ENCODE measurements around the gene SAMD9. TPM values are rescaled to one million over a fixed set of nuclear protein-coding genes. Genes with fewer than 3 reads are reported as not detected.

The SAMD9 gene
- 15.0 and 15.6 TPM in 2 replicates for total RNA-seq
- long read RNA-seq, full-length matches to known transcripts: 62 of 72 reads
- long read RNA-seq, partial matches to known transcripts: 0 of 72 reads
- long read RNA-seq, other reads (novel, unspliced or antisense): 10 of 72 reads

DNA sequence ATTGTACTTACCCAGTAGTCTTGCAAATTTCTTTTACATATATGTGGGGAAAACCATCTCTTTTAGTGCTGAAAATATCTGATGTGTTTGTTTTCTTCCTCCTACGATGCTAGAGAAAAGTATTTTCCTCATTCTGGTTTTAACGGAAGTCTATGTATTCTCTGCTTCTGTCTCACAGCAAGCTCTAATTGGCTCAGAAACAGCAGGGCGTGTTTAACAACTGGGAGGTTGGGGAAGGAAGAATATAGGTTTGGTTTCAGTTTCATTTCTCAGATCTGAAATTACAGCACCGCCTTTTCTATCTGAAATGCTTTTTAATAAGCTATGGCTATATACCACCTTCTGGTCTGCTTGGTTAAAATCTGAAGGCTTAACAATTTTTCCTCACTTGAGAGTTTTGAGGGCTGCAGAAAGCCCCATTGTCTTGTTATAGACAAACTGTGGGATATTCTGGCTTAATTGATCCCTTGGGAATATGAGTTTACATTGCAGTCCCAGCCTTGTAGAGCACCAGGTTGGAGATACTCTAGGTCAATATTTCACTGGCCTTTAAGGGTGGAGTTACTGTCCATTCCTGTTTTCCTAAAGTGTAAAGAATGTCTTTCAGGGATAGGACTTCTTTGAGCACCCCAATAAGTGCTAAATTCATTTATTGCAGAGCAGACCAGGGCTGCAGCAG, at the start of gene SAMD9:
SAMD9 (minus strand) TSS at position 128 of the 679 bp plus-strand sequence. CDS start 11,882 bp downstream, outside the sequence.
- Mint-ChIP-seq H3K9me3 (ENCODE audit: unreplicated experiment) (peaks cover 5% of the 10 kb centered on the region), H3K4me1 (ENCODE audit: unreplicated experiment) (peaks cover 56% of the 10 kb centered on the region), H3K4me3 (ENCODE audit: unreplicated experiment) (peak within 1 kb of the TSS; percentile 78), H3K27me3 (ENCODE audit: unreplicated experiment) (no peaks in the 10 kb centered on the region), H3K27ac (ENCODE audit: unreplicated experiment) (peak within 1 kb of the TSS; percentile 89), H3K36me3 (ENCODE audit: unreplicated experiment) (peaks cover 17% of the 10 kb centered on the region)
- TF ChIP-seq, protein P1, sequence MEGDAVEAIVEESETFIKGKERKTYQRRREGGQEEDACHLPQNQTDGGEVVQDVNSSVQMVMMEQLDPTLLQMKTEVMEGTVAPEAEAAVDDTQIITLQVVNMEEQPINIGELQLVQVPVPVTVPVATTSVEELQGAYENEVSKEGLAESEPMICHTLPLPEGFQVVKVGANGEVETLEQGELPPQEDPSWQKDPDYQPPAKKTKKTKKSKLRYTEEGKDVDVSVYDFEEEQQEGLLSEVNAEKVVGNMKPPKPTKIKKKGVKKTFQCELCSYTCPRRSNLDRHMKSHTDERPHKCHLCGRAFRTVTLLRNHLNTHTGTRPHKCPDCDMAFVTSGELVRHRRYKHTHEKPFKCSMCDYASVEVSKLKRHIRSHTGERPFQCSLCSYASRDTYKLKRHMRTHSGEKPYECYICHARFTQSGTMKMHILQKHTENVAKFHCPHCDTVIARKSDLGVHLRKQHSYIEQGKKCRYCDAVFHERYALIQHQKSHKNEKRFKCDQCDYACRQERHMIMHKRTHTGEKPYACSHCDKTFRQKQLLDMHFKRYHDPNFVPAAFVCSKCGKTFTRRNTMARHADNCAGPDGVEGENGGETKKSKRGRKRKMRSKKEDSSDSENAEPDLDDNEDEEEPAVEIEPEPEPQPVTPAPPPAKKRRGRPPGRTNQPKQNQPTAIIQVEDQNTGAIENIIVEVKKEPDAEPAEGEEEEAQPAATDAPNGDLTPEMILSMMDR (IDR thresholded peaks at IDR 0.05): no peak
- DNase-seq (ENCODE audit: extremely low spot score, unreplicated experiment): no peak

DNA sequence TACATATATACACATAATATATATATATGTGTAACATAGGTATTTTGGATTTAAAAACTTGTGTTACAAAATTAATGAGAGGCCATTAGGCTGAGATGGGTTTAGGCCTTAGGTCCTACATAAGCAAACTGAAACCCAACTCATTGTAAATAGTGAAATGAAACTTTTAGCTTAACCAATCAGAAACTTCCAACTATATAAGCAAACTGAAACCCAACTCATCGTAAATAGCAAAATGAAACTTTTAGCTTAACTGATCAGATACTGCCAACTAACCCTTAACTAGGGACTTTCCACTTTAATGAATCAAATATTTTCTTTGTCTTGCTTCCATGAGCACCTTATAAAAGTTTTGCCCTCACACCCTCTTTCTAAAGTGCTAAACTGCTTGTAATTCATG, 47.7 kb upstream of the SAMD9 start:
- peaks cover 11% of the 10 kb centered on the region for H3K9me3 Mint-ChIP-seq (ENCODE audit: unreplicated experiment)
- TF ChIP-seq, protein P1 (IDR thresholded peaks at IDR 0.05): no peak
- H3K27ac Mint-ChIP-seq (ENCODE audit: unreplicated experiment): no peak overlapping the region
- H3K27me3 Mint-ChIP-seq (ENCODE audit: unreplicated experiment): peaks cover 44% of the 10 kb centered on the region
- DNase-seq (ENCODE audit: extremely low spot score, unreplicated experiment): no peak
- no peaks in the 10 kb centered on the region for H3K4me1 Mint-ChIP-seq (ENCODE audit: unreplicated experiment)
- H3K4me3 Mint-ChIP-seq (ENCODE audit: unreplicated experiment): no peak overlapping the region
- H3K36me3 Mint-ChIP-seq (ENCODE audit: unreplicated experiment): no peaks in the 10 kb centered on the region

DNA sequence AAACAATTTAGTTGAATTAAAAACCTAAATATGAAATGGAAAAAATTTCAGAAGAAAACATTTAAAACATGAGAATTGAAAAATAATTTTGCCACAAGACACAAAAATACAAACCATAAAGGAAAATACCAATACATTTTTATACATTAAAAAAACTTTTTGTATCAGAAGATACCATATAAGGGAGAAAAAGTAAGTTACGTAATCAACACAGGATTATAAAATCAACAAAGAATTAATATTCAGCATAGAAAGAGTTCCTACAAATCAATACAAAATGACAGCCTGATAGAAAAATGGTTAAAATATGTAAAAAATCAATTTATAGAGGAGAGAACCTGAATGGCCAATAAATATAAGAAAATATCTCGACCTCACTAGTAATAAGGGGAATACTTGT, 47.0 kb upstream of the SAMD9 start:
- TF ChIP-seq, protein P1 (IDR thresholded peaks at IDR 0.05): no peak

DNA sequence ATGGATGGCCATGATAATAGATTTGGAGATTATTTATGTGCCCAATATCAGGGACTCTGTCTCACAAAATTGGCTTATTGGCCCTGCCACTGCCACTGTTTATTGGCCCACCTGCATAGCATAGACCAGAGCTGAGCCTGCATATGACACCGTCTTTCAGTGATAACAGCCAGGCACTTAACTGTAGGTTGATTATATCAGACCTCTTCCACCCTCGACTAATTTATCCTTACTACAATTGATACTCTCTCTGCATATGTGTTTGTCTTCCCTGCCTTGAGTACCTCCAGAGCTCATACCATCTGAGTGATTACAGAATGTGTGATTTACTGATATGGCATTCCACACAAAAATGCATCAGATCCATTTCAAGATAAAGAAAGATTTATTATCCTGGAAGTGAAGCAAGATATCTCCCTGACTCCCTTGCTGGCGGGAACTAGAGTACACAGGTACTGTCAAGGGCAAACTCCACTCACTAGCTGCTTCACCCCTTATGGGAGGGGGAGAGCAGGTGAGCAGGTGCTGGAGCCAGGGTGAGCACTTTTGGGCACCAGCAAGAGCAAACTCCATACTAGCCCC, 43.5 kb upstream of the SAMD9 start:
- DNase-seq (ENCODE audit: extremely low spot score, unreplicated experiment): no peak
- H3K36me3 Mint-ChIP-seq (ENCODE audit: unreplicated experiment): no peaks in the 10 kb centered on the region
- no peaks in the 10 kb centered on the region for H3K9me3 Mint-ChIP-seq (ENCODE audit: unreplicated experiment)
- TF ChIP-seq, protein P1 (IDR thresholded peaks at IDR 0.05): no peak
- no peaks in the 10 kb centered on the region for H3K4me1 Mint-ChIP-seq (ENCODE audit: unreplicated experiment)
- no peak overlapping the region for H3K27ac Mint-ChIP-seq (ENCODE audit: unreplicated experiment)
- peaks cover 21% of the 10 kb centered on the region for H3K27me3 Mint-ChIP-seq (ENCODE audit: unreplicated experiment)
- H3K4me3 Mint-ChIP-seq (ENCODE audit: unreplicated experiment): no peak overlapping the region

More for the DNA sequence above, 47.0 kb upstream of the SAMD9 start:
- Mint-ChIP-seq H3K27ac (ENCODE audit: unreplicated experiment) (no peak overlapping the region), H3K4me1 (ENCODE audit: unreplicated experiment) (no peaks in the 10 kb centered on the region), H3K4me3 (ENCODE audit: unreplicated experiment) (no peak overlapping the region), H3K27me3 (ENCODE audit: unreplicated experiment) (peaks cover 44% of the 10 kb centered on the region), H3K9me3 (ENCODE audit: unreplicated experiment) (peaks cover 11% of the 10 kb centered on the region), H3K36me3 (ENCODE audit: unreplicated experiment) (no peaks in the 10 kb centered on the region)
- no peak for DNase-seq (ENCODE audit: extremely low spot score, unreplicated experiment)

DNA sequence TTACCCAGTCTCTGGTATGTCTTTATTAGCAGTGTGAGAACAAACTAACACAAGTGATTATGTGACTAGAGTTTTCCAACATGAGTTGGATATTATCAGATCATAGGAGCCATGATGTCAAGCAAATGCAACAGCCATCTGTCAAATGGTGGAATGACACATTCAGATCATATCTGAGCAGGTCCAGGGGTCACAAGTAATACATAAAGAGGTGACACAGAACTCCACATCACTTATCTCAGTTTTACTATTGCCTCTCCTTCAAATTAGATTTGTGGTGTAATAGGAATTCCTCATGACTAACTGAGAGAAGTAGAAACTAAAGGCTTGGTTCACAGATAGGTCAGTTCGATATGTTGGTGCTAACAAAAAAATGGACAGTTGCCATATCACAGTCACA, 42.6 kb upstream of the SAMD9 start:
- no peak for DNase-seq (ENCODE audit: extremely low spot score, unreplicated experiment)
- no peaks in the 10 kb centered on the region for H3K36me3 Mint-ChIP-seq (ENCODE audit: unreplicated experiment)
- peaks cover 3% of the 10 kb centered on the region for H3K9me3 Mint-ChIP-seq (ENCODE audit: unreplicated experiment)
- no peak overlapping the region for H3K4me3 Mint-ChIP-seq (ENCODE audit: unreplicated experiment)
- peaks cover 14% of the 10 kb centered on the region for H3K27me3 Mint-ChIP-seq (ENCODE audit: unreplicated experiment)
- H3K27ac Mint-ChIP-seq (ENCODE audit: unreplicated experiment): no peak overlapping the region
- TF ChIP-seq, protein P1 (IDR thresholded peaks at IDR 0.05): no peak
- H3K4me1 Mint-ChIP-seq (ENCODE audit: unreplicated experiment): no peaks in the 10 kb centered on the region

All from osteocyte (in vitro differentiated cells).